ENCODE measurements around the gene ADARB2.

ADARB2 gene

DNA sequence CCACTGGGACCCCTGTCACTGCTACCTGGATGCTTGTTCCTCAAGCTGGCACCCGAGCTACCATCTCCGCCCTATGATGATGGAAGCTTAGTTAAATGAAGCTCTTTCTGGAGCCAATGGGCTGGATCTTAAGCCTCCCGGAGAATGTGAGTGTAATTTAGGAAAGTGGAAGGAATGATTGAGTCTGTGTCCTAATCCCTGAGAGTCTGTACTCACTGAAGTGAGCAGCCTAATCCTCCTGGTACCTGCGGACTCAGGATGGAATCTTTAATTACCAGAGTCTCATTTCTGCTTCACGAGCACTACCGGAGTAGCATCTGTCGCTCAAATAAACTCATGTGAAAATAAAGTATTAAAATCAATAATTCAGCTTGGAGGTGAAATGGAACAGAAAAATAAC is 425.6 kb downstream of the ADARB2 start:
- ChIA-PET POLR2A (no interaction called here), CTCF (no interaction called here)
- TF ChIP-seq ARNT (IDR thresholded peaks at IDR 0.05) (no peak), SUZ12 (IDR thresholded peaks at IDR 0.05) (no peak), SP1 (IDR thresholded peaks at IDR 0.05) (no peak), ELF4 (IDR thresholded peaks at IDR 0.05) (no peak), BHLHE40 (IDR thresholded peaks at IDR 0.05; ENCODE audit: borderline replicate concordance) (no peak), FOXM1 (IDR thresholded peaks at IDR 0.05; ENCODE audit: borderline replicate concordance) (no peak), LEF1 (IDR thresholded peaks at IDR 0.05; ENCODE audit: borderline replicate concordance) (no peak), TARDBP (IDR thresholded peaks at IDR 0.05) (no peak), ZNF384 (IDR thresholded peaks at IDR 0.05) (no peak), CTBP1 (IDR thresholded peaks at IDR 0.05; ENCODE audit: borderline replicate concordance) (no peak), FOXK2 (IDR thresholded peaks at IDR 0.05) (no peak)
- no peak for DNase-seq (ENCODE audit: extremely low spot score)

DNA sequence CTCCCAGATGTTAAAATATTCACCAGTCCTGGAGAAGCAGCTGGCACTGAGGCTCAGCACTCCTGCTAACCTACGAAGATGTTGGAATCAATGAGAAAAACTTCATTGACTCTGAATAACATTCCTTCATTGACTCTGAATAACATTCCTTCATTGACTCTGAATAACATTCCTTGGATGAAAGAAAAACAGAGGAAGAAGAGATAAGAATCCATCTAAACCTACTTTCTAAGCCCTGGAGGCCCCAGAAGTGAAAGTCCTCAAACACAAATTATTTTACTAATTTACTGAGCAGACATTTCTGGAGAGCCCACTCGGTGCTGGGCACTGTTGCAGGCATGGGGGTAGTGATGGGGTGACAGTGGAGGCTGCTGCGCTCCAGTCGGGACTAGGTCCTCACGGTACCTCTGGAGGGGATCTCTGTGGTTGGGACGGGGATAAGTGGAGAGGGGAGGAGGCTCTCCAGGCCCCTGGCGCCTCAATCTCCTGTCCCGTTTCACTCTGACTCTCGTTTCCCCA is 427.0 kb downstream of the ADARB2 start:
- TF ChIP-seq SUZ12 (IDR thresholded peaks at IDR 0.05): no peak
- no peak for TF ChIP-seq FOXK2 (IDR thresholded peaks at IDR 0.05)
- TF ChIP-seq NFRKB (IDR thresholded peaks at IDR 0.05): no peak
- no peak for TF ChIP-seq HDGF (IDR thresholded peaks at IDR 0.05; ENCODE audit: borderline replicate concordance)
- no peak for TF ChIP-seq BHLHE40 (IDR thresholded peaks at IDR 0.05; ENCODE audit: borderline replicate concordance)
- TF ChIP-seq, protein P1, sequence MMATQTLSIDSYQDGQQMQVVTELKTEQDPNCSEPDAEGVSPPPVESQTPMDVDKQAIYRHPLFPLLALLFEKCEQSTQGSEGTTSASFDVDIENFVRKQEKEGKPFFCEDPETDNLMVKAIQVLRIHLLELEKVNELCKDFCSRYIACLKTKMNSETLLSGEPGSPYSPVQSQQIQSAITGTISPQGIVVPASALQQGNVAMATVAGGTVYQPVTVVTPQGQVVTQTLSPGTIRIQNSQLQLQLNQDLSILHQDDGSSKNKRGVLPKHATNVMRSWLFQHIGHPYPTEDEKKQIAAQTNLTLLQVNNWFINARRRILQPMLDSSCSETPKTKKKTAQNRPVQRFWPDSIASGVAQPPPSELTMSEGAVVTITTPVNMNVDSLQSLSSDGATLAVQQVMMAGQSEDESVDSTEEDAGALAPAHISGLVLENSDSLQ (IDR thresholded peaks at IDR 0.05): no peak
- no peak for TF ChIP-seq SP1 (IDR thresholded peaks at IDR 0.05)
- TF ChIP-seq ARNT (IDR thresholded peaks at IDR 0.05): no peak
- no peak for TF ChIP-seq TARDBP (IDR thresholded peaks at IDR 0.05)
- no peak for TF ChIP-seq L3MBTL2 (conservative IDR thresholded peaks at IDR 0.05)
- no peak for TF ChIP-seq ELF4 (IDR thresholded peaks at IDR 0.05)
- TF ChIP-seq ZNF384 (IDR thresholded peaks at IDR 0.05): no peak
- TF ChIP-seq CTBP1 (IDR thresholded peaks at IDR 0.05; ENCODE audit: borderline replicate concordance): no peak
- CTCF ChIA-PET: no interaction called here
- POLR2A ChIA-PET: no interaction called here
- DNase-seq (ENCODE audit: extremely low spot score): no peak

DNA sequence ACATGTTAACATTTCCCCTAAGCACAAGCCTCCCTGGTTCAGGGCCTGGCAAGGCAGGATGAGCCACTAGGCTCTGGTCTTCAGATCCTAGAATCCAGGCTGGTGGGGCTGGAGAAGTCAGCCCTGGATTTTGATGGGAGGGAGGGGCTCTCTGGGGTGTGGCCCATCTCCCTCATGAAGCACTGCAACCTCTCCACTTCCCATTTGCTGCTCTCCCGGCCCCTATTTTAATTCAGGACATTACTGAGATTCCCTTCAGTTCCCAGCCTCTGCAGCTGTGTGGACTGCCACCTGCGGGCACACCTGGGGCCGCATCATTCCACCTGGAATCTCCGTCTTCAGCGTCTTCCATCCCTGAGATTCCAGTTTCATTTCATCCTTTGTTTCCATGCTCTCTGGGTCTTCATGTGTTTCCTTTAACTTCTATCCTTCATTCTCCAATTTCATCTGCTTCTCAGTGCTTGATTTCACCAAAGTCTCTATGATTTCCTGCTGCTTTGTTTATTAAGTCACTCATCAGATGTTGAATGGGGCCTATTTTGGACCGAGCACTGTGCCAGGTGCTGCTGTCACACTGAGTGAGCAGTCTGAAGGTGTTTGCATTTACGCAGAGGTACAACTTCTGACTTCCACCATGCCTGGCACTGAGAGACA is 427.6 kb downstream of the ADARB2 start:
- CTCF ChIA-PET: no interaction called here
- DNase-seq (ENCODE audit: extremely low spot score): no peak
- POLR2A ChIA-PET: no interaction called here
- TF ChIP-seq LEF1 (IDR thresholded peaks at IDR 0.05; ENCODE audit: borderline replicate concordance) (no peak), NFRKB (IDR thresholded peaks at IDR 0.05) (no peak), ELF4 (IDR thresholded peaks at IDR 0.05) (no peak), ARNT (IDR thresholded peaks at IDR 0.05) (no peak), BHLHE40 (IDR thresholded peaks at IDR 0.05; ENCODE audit: borderline replicate concordance) (no peak), FOXK2 (IDR thresholded peaks at IDR 0.05) (no peak), FOXM1 (IDR thresholded peaks at IDR 0.05; ENCODE audit: borderline replicate concordance) (no peak), CTBP1 (IDR thresholded peaks at IDR 0.05; ENCODE audit: borderline replicate concordance) (no peak), L3MBTL2 (conservative IDR thresholded peaks at IDR 0.05) (no peak), SP1 (IDR thresholded peaks at IDR 0.05) (no peak), HDGF (IDR thresholded peaks at IDR 0.05; ENCODE audit: borderline replicate concordance) (no peak), ZNF384 (IDR thresholded peaks at IDR 0.05) (no peak), SUZ12 (IDR thresholded peaks at IDR 0.05) (no peak)
- TF ChIP-seq, protein P1 (IDR thresholded peaks at IDR 0.05): no peak

DNA sequence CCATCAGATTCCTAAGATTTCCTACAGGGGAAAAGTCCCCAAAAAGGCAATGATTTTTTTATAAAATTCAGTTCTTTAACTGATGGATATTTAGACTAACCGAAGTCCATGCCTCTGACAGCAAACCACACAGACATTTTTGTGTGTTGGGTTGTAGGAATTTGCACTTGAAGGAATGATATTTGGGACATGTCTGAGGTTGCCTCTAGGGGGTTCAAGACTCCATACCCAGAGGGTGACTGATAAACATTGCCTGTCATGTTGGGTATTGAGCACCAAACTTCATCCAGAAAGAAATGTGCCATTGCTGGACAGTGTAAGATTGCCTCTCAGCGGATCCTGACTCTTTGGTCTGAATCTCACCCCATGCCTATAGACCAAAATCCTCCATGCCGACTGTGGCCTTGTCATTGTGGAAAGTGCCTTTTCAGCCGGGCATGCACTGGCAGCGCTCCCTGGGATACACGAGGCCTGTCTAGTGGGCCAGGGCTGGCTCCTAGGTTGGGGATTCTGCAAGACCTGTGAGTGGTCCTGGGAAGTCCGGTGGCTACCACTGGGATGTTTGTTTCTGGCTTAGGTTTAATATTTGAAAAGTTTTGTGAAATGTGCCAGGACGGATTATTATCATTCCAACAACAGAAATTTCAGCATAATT is 428.2 kb downstream of the ADARB2 start:
- TF ChIP-seq CTBP1 (IDR thresholded peaks at IDR 0.05; ENCODE audit: borderline replicate concordance) (no peak), TARDBP (IDR thresholded peaks at IDR 0.05) (no peak), HDGF (IDR thresholded peaks at IDR 0.05; ENCODE audit: borderline replicate concordance) (no peak), ARNT (IDR thresholded peaks at IDR 0.05) (no peak), NFRKB (IDR thresholded peaks at IDR 0.05) (no peak), LEF1 (IDR thresholded peaks at IDR 0.05; ENCODE audit: borderline replicate concordance) (no peak), BHLHE40 (IDR thresholded peaks at IDR 0.05; ENCODE audit: borderline replicate concordance) (no peak), SP1 (IDR thresholded peaks at IDR 0.05) (no peak), SUZ12 (IDR thresholded peaks at IDR 0.05) (no peak), FOXA1 (IDR thresholded peaks at IDR 0.05) (no peak), FOXM1 (IDR thresholded peaks at IDR 0.05; ENCODE audit: borderline replicate concordance) (no peak), L3MBTL2 (conservative IDR thresholded peaks at IDR 0.05) (no peak), ZNF384 (IDR thresholded peaks at IDR 0.05) (no peak)
- TF ChIP-seq, protein P1 (IDR thresholded peaks at IDR 0.05): no peak
- POLR2A ChIA-PET: no interaction called here
- no peak for DNase-seq (ENCODE audit: extremely low spot score)

DNA sequence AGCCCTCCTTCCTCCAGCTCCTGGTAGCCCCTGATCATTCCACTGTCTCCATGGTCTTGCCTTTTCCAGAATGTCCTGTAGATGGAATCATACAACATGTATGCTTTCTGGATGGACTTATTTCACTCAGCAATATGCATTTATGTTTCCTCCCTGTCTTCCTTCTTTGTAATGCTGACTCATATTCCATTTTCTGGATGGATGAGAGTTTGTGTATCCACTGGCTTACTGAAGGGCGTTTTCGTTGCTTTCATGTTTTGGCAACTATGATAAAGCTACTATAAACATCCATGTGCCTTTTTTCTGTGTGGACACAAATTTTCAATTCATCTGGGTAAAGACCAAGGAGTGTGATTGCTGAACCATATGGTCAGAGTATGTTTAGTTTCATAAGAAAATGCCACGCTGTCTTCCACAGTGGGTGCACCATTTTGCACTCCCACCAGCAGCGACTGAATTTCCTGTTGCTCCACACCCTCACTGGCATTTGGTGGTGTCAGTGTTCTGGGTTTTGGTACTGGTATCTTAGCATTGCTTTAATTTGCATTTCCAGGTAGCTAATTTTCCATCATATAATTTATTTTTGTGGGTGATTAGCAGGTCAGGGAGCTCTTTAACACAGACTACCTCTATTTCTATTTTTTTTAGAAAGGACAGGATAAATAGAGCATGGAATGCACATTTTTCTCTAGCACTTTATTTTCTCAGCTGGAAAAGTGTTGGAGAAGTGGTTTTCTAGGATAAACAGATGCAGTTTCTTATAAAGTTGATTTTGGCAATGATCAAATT is 429.0 kb downstream of the ADARB2 start:
- POLR2A ChIA-PET: no interaction called here
- CTCF ChIA-PET: no interaction called here
- TF ChIP-seq L3MBTL2 (conservative IDR thresholded peaks at IDR 0.05) (no peak), NFRKB (IDR thresholded peaks at IDR 0.05) (no peak), TARDBP (IDR thresholded peaks at IDR 0.05) (no peak), ARNT (IDR thresholded peaks at IDR 0.05) (no peak), HDGF (IDR thresholded peaks at IDR 0.05; ENCODE audit: borderline replicate concordance) (no peak), SP1 (IDR thresholded peaks at IDR 0.05) (no peak), ELF4 (IDR thresholded peaks at IDR 0.05) (no peak), ZNF384 (IDR thresholded peaks at IDR 0.05) (no peak)
- TF ChIP-seq, protein P1 (IDR thresholded peaks at IDR 0.05): no peak
- no peak for DNase-seq (ENCODE audit: extremely low spot score)

More for the DNA sequence above, 428.2 kb downstream of the ADARB2 start:
- CTCF ChIA-PET: no interaction called here

All from HEK293T (cell line).